ENCODE measurements around the gene DACH1.

Gene DACH1

GRCh38 chr13:71624653-71625600 lies 242.1 kb downstream of the DACH1 start:
- DNase-seq (ENCODE audit: low spot score) = no peak

GRCh38 chr13:71621174-71622124 lies 245.6 kb downstream of the DACH1 start:
- DNase-seq (ENCODE audit: low spot score) = no peak

- no peak for DNase-seq (ENCODE audit: low spot score)
Observed at GRCh38 chr13:71619096-71619495, 247.9 kb downstream of the DACH1 start.

GRCh38 chr13:71618159-71618558 lies 248.8 kb downstream of the DACH1 start:
- DNase-seq (ENCODE audit: low spot score) = no peak

- no peak for DNase-seq (ENCODE audit: low spot score)
Observed at GRCh38 chr13:71617265-71617664, 249.7 kb downstream of the DACH1 start.

GRCh38 chr13:71613066-71613745 lies 253.8 kb downstream of the DACH1 start:
- DNase-seq (ENCODE audit: low spot score) = no peak

GRCh38 chr13:71611292-71611691 lies 255.7 kb downstream of the DACH1 start:
- no peak for DNase-seq (ENCODE audit: low spot score)

- no peak for DNase-seq (ENCODE audit: low spot score)
Observed at GRCh38 chr13:71610876-71611275, 256.1 kb downstream of the DACH1 start.

GRCh38 chr13:71609271-71609670 lies 257.7 kb downstream of the DACH1 start:
- DNase-seq (ENCODE audit: low spot score) = no peak

- no peak for DNase-seq (ENCODE audit: low spot score)
Observed at GRCh38 chr13:71607575-71607974, 259.4 kb downstream of the DACH1 start.

- DNase-seq (ENCODE audit: low spot score) = no peak
Observed at GRCh38 chr13:71606818-71607217, 260.2 kb downstream of the DACH1 start.

GRCh38 chr13:71605744-71606143 lies 261.3 kb downstream of the DACH1 start:
- no peak for DNase-seq (ENCODE audit: low spot score)

GRCh38 chr13:71603255-71603654 lies 263.7 kb downstream of the DACH1 start:
- no peak for DNase-seq (ENCODE audit: low spot score)

- DNase-seq (ENCODE audit: low spot score) = no peak
Observed at GRCh38 chr13:71602344-71602743, 264.7 kb downstream of the DACH1 start.

- DNase-seq (ENCODE audit: low spot score) = no peak
Observed at GRCh38 chr13:71597150-71597549, 269.9 kb downstream of the DACH1 start.

GRCh38 chr13:71596116-71596515 lies 270.9 kb downstream of the DACH1 start:
- no peak for DNase-seq (ENCODE audit: low spot score)

- DNase-seq (ENCODE audit: low spot score) = no peak
Observed at GRCh38 chr13:71593566-71593965, 273.4 kb downstream of the DACH1 start.

GRCh38 chr13:71591374-71591773 lies 275.6 kb downstream of the DACH1 start:
- DNase-seq (ENCODE audit: low spot score) = no peak

GRCh38 chr13:71590654-71591148 lies 276.3 kb downstream of the DACH1 start:
- no peak for DNase-seq (ENCODE audit: low spot score)

GRCh38 chr13:71589032-71589431 lies 278.0 kb downstream of the DACH1 start:
- DNase-seq (ENCODE audit: low spot score) = no peak

GRCh38 chr13:71587817-71588216 lies 279.2 kb downstream of the DACH1 start:
- DNase-seq (ENCODE audit: low spot score) = no peak

- no peak for DNase-seq (ENCODE audit: low spot score)
Observed at GRCh38 chr13:71587193-71587592, 279.8 kb downstream of the DACH1 start.

All from hepatic stellate cell (primary cell).